GM18502 (cell line): ENCODE measurements around the gene DUT.

ENCODE experiments used
- ATAC-seq: cut with Tn5 transposase; IDR thresholded peaks from one replicate; pipeline ENCODE4 v1.9.1; 2021; ENCODE audit warnings: mild to moderate bottlenecking; ENCODE audit not compliant: unreplicated experiment, poor library complexity

Gene DUT

GRCh38 chr15:48366584-48367312 is 35.5 kb downstream of the DUT start:
- ATAC-seq: no peak

- no peak for ATAC-seq
Measured at GRCh38 chr15:48367483-48367882, 36.3 kb downstream of the DUT start.

GRCh38 chr15:48370460-48370859 is 39.2 kb downstream of the DUT start:
- no peak for ATAC-seq

GRCh38 chr15:48371550-48371949 is 40.3 kb downstream of the DUT start:
- ATAC-seq: no peak

GRCh38 chr15:48371961-48372360 is 40.7 kb downstream of the DUT start:
- no peak for ATAC-seq

- ATAC-seq: no peak
Measured at GRCh38 chr15:48373821-48374451, 42.7 kb downstream of the DUT start.

- no peak for ATAC-seq
Measured at GRCh38 chr15:48374472-48374871, 43.2 kb downstream of the DUT start.

- no peak for ATAC-seq
Measured at GRCh38 chr15:48375767-48376166, 44.5 kb downstream of the DUT start.

GRCh38 chr15:48380198-48380597 is 49.0 kb downstream of the DUT start:
- ATAC-seq: no peak

GRCh38 chr15:48381861-48382260 is 50.6 kb downstream of the DUT start:
- no peak for ATAC-seq

- no peak for ATAC-seq
Measured at GRCh38 chr15:48383031-48383430, 51.8 kb downstream of the DUT start.

- ATAC-seq: no peak
Measured at GRCh38 chr15:48384616-48385015, 53.4 kb downstream of the DUT start.

GRCh38 chr15:48385031-48385830 is 54.0 kb downstream of the DUT start:
- no peak for ATAC-seq

GRCh38 chr15:48388016-48388851 is 57.0 kb downstream of the DUT start:
- no peak for ATAC-seq

- no peak for ATAC-seq
Measured at GRCh38 chr15:48388910-48389309, 57.7 kb downstream of the DUT start.

GRCh38 chr15:48389691-48390143 is 58.5 kb downstream of the DUT start:
- no peak for ATAC-seq

- ATAC-seq: no peak
Measured at GRCh38 chr15:48391950-48392349, 60.7 kb downstream of the DUT start.

GRCh38 chr15:48392356-48392755 is 61.1 kb downstream of the DUT start:
- no peak for ATAC-seq
